HepG2 (cell line): ENCODE data around the gene NBEAL2. TPM values are rescaled to one million over a fixed set of nuclear protein-coding genes. Genes with fewer than 3 reads are reported as not detected.

ENCODE experiments used
- ATAC-seq: fragments of 200-7000 bp; cut with Tn5 transposase; 3 replicates; pipeline ENCODE4 v1.9.1; 2020; ENCODE audit warnings: mild to moderate bottlenecking, moderate library complexity
- BruUV-seq: library from RNA; stranded (reverse); fragments of 400-500 nt; replicated peaks from 2 replicates; lab custom pipeline; 2021; lab: Mats Ljungman, UMichigan
- CTCF ChIA-PET: fragments of 300-600 bp; formaldehyde crosslinking; extraction: SDS; loops from one replicate; lab custom pipeline; 2021; ENCODE audit warnings: low total read pairs, inconsistent platforms, low intra/inter-chr PET ratio; lab: Yijun Ruan, JAX
- POLR2A ChIA-PET: fragments of 350-600 bp; sonication (Branson Sonifier 250); formaldehyde crosslinking; loops from one replicate; lab custom pipeline; 2020; ENCODE audit warnings: antibody characterized with exemption, inconsistent platforms; lab: Yijun Ruan, JAX
- DNase-seq: peaks from one replicate; pipeline ENCODE4 v3.0.0-alpha.2; 2015; ENCODE audit warnings: low spot score
- FAIRE-seq: peaks from 3 replicates; lab custom pipeline; 2011; peaks lifted over from hg19 to GRCh38; lab: Jason Lieb, UNC
- H2AFZ ChIP-seq: one replicate; pipeline ENCODE4 v1.6.1; 2011; ENCODE audit warnings: low read length, inconsistent platforms
- H3K27ac ChIP-seq: fragments of 300-600 bp; 3 replicates; pipeline ENCODE4 v1.8.0; 2011; ENCODE audit warnings: mixed run types, mild to moderate bottlenecking, mixed read lengths, low read length, inconsistent platforms; ENCODE audit not compliant: insufficient read depth; ENCODE audit errors: extremely low read length
- H3K27me3 ChIP-seq, 2 experiments: fragments of 200-600 bp in 1 of 2; 2 replicates in 1 of 2; 3 replicates in 1 of 2; pipeline versions ENCODE4 v1.6.0 to v1.8.0; 2011; ENCODE audit warnings: low read length in 2 of 2, mild to moderate bottlenecking in 2 of 2, moderate library complexity in 2 of 2, inconsistent platforms in 1 of 2; ENCODE audit not compliant: insufficient read depth in 2 of 2, control insufficient read depth in 1 of 2
- H3K36me3 ChIP-seq, 2 experiments: fragments of 200-600 bp in 1 of 2; replicated peaks in 1 of 2; 2 replicates in 1 of 2; 3 replicates in 1 of 2; pipeline versions ENCODE4 v1.5.1 to v1.8.0; 2011; ENCODE audit warnings: low read length in 2 of 2, inconsistent platforms in 1 of 2; ENCODE audit not compliant: insufficient read depth in 2 of 2, control insufficient read depth in 1 of 2
- H3K4me1 ChIP-seq: 2 replicates; pipeline ENCODE4 v1.5.1; 2012; ENCODE audit warnings: low read length, inconsistent platforms; ENCODE audit not compliant: insufficient read depth
- H3K4me2 ChIP-seq: 2 replicates; pipeline ENCODE4 v1.6.0; 2011; ENCODE audit warnings: low read depth, low read length, inconsistent platforms
- H3K4me3 ChIP-seq, 3 experiments: fragments of 200-600 bp in 1 of 3; sonication (generic), shearing (Covaris generic) in 1 of 3; replicated peaks in 1 of 3; 2 replicates each; pipeline ENCODE4 v1.5.1; 2011 to 2016; ENCODE audit warnings: low read length in 3 of 3, inconsistent platforms in 2 of 3, low read depth in 2 of 3, mild to moderate bottlenecking in 2 of 3, control low read depth in 1 of 3, mixed read lengths in 1 of 3; ENCODE audit not compliant: insufficient read depth in 1 of 3
- H3K79me2 ChIP-seq: one replicate; pipeline ENCODE4 v1.6.1; 2011; ENCODE audit warnings: low read length, inconsistent platforms; ENCODE audit not compliant: insufficient read depth
- H3K9ac ChIP-seq: 2 replicates; pipeline ENCODE4 v1.6.0; 2011; ENCODE audit warnings: mild to moderate bottlenecking, low read depth, low read length, inconsistent platforms; ENCODE audit not compliant: insufficient read depth
- H3K9me3 ChIP-seq: 2 replicates; pipeline ENCODE4 v1.5.1; 2012; ENCODE audit warnings: mild to moderate bottlenecking, low read length
- H4K20me1 ChIP-seq: 2 replicates; pipeline ENCODE4 v1.6.0; 2011; ENCODE audit warnings: inconsistent platforms, mild to moderate bottlenecking, low read length, moderate library complexity; ENCODE audit not compliant: insufficient read depth
- AHDC1 ChIP-seq: sonication (generic); formaldehyde crosslinking; IDR thresholded peaks from 2 replicates; pipeline ENCODE4 v1.5.1; 2020; ENCODE audit warnings: mild to moderate bottlenecking, missing genetic modification reagents, borderline replicate concordance
- DR1 ChIP-seq: sonication (generic); formaldehyde crosslinking; IDR thresholded peaks from 2 replicates; pipeline ENCODE4 v1.8.0; 2021; ENCODE audit warnings: mild to moderate bottlenecking, missing genetic modification reagents, inconsistent platforms
- FOXK1 ChIP-seq: sonication (generic); formaldehyde crosslinking; IDR thresholded peaks from 2 replicates; pipeline ENCODE4 v1.4.0; 2020; ENCODE audit warnings: low read depth, missing genetic modification reagents, borderline replicate concordance
- GPN1 ChIP-seq: sonication (generic); formaldehyde crosslinking; IDR thresholded peaks from 2 replicates; pipeline ENCODE4 v1.5.1; 2020; ENCODE audit warnings: missing genetic modification reagents, borderline replicate concordance
- MZF1 ChIP-seq: sonication (generic); formaldehyde crosslinking; IDR thresholded peaks from 2 replicates; pipeline ENCODE4 v1.8.1; 2023; ENCODE audit warnings: mild to moderate bottlenecking, missing genetic modification reagents, borderline replicate concordance
- RBAK ChIP-seq: sonication (generic); formaldehyde crosslinking; IDR thresholded peaks from 2 replicates; pipeline ENCODE4 v1.5.1; 2020; ENCODE audit warnings: mild to moderate bottlenecking, missing genetic modification reagents
- SNAPC4 ChIP-seq: sonication (generic); formaldehyde crosslinking; IDR thresholded peaks from 2 replicates; pipeline ENCODE4 v1.4.0; 2020; ENCODE audit warnings: mild to moderate bottlenecking, missing genetic modification reagents
- U2AF1 ChIP-seq: fragments of 200-400 bp; formaldehyde crosslinking; optimal IDR thresholded peaks from 2 replicates; pipeline ENCODE3; 2017; ENCODE audit warnings: mild to moderate bottlenecking, low read depth, low read length
- XRCC5 ChIP-seq: fragments of 200-400 bp; formaldehyde crosslinking; optimal IDR thresholded peaks from 2 replicates; pipeline ENCODE3; 2017; ENCODE audit warnings: mild to moderate bottlenecking, low read length
- ZBTB10 ChIP-seq: sonication (generic); formaldehyde crosslinking; IDR thresholded peaks from 2 replicates; pipeline ENCODE4 v1.4.0; 2020; ENCODE audit warnings: missing genetic modification reagents, borderline replicate concordance
- ZNF510 ChIP-seq: sonication (generic); formaldehyde crosslinking; IDR thresholded peaks from 2 replicates; pipeline ENCODE4 v1.4.0; 2020; ENCODE audit warnings: low read depth, mild to moderate bottlenecking, missing genetic modification reagents
- ZNF776 ChIP-seq: sonication (generic); formaldehyde crosslinking; IDR thresholded peaks from 2 replicates; pipeline ENCODE4 v1.4.0; 2020; ENCODE audit warnings: mild to moderate bottlenecking, missing genetic modification reagents
- in situ Hi-C: cut with HindIII; loops from 2 replicates; pipeline ENCODE4 v1.10.0; 2017; ENCODE audit warnings: low pct_unique_long_range_greater_than_20kb; ENCODE audit not compliant: extremely low pct_ligation_motif_present
- intact Hi-C: fragments of 100-400 bp; cut with micrococcal nuclease; formaldehyde crosslinking; loops from one replicate; pipeline ENCODE4 v1.10.0; 2022; ENCODE audit not compliant: unreplicated experiment
- polyA plus RNA-seq, 8 experiments: library from polyadenylated mRNA; depleted of rRNA in 3 of 8; stranded (reverse) in 7 of 8; unstranded in 1 of 8; fragments of >200 nt; fragmentation: Illumina TruSeq in 4 of 8; extraction: Trizol in 4 of 8; gene quantifications; 2 replicates each; pipeline versions ENCODE4 v1.2.1 to v1.2.3, GENCODE V29; 2011 to 2016; ENCODE audit warnings: low read depth in 4 of 8, missing spikeins in 1 of 8, mixed read lengths in 1 of 8; ENCODE audit not compliant: insufficient read depth in 1 of 8
- total RNA-seq, 5 experiments: library from RNA; depleted of rRNA; stranded (reverse); fragments of >200 nt; fragmentation: Illumina TruSeq; extraction: Trizol; gene quantifications; 2 replicates each; pipeline ENCODE4 v1.2.3, GENCODE V29; 2016; ENCODE audit warnings: low read depth in 1 of 5

NBEAL2 gene
- total and polyA plus RNA-seq, 2 of the 13 experiments (the other 11 are each of a cell fraction or from before 2014, with no cell fraction given) = 9.7 to 12.4 TPM

GRCh38 chr3:47047069-47047468 lies 67.6 kb downstream of the NBEAL2 start:
- no peak overlapping the region for H3K27ac ChIP-seq
- FAIRE-seq = no peak
- CTCF ChIA-PET = no interaction called here
- no peak for TF ChIP-seq XRCC5
- no peak for TF ChIP-seq FOXK1 (CRISPR knock-in tag)
- no peak for TF ChIP-seq SNAPC4 (CRISPR knock-in tag)
- no peak for TF ChIP-seq ZNF776 (CRISPR knock-in tag)
- TF ChIP-seq ZBTB10 (CRISPR knock-in tag) = no peak
- no peak for TF ChIP-seq AHDC1 (CRISPR knock-in tag)
- TF ChIP-seq RBAK (CRISPR knock-in tag) = no peak
- TF ChIP-seq GPN1 (CRISPR knock-in tag) = no peak
- no peak for TF ChIP-seq MZF1 (CRISPR knock-in tag)
- TF ChIP-seq ZNF510 (CRISPR knock-in tag) = no peak
- no peak for TF ChIP-seq U2AF1
- no peak for TF ChIP-seq DR1 (CRISPR knock-in tag)

More at GRCh38 chr3:47047069-47047468, 67.6 kb downstream of the NBEAL2 start:
- DNase-seq = no peak
- no peak overlapping the region for H3K9ac ChIP-seq
- H3K4me2 ChIP-seq = no peak overlapping the region
- in situ Hi-C loops = no loop called here
- no peaks in the 10 kb centered on the region for H3K79me2 ChIP-seq
- H3K27me3 ChIP-seq = no peaks in the 10 kb centered on the region
- POLR2A ChIA-PET = no interaction called here
- peaks cover 3 to 21% of the 10 kb centered on the region in 2 experiments; a peak in 3 of 5 replicates for H3K36me3 ChIP-seq
- intact Hi-C loops = no loop called here
- no peak overlapping the region for H3K4me3 ChIP-seq
- no peak for ATAC-seq
- no peaks in the 10 kb centered on the region for H3K9me3 ChIP-seq
- no peaks in the 10 kb centered on the region for H4K20me1 ChIP-seq
- H3K4me1 ChIP-seq = no peaks in the 10 kb centered on the region
- no peak overlapping the region for H2AFZ ChIP-seq
- no TSS peak for BruUV-seq
